ENCODE data around the gene CABP4.

Gene CABP4

GRCh38 chr11:67502328-67502979, 47.3 kb downstream of the CABP4 start:
- in situ Hi-C loops (cut with HindIII; ENCODE audit: low pct_ligation_motif_present, low pct_unique_long_range_greater_than_20kb, low sequenced_read_pairs) = no loop called here
- no peak for DNase-seq

DNA sequence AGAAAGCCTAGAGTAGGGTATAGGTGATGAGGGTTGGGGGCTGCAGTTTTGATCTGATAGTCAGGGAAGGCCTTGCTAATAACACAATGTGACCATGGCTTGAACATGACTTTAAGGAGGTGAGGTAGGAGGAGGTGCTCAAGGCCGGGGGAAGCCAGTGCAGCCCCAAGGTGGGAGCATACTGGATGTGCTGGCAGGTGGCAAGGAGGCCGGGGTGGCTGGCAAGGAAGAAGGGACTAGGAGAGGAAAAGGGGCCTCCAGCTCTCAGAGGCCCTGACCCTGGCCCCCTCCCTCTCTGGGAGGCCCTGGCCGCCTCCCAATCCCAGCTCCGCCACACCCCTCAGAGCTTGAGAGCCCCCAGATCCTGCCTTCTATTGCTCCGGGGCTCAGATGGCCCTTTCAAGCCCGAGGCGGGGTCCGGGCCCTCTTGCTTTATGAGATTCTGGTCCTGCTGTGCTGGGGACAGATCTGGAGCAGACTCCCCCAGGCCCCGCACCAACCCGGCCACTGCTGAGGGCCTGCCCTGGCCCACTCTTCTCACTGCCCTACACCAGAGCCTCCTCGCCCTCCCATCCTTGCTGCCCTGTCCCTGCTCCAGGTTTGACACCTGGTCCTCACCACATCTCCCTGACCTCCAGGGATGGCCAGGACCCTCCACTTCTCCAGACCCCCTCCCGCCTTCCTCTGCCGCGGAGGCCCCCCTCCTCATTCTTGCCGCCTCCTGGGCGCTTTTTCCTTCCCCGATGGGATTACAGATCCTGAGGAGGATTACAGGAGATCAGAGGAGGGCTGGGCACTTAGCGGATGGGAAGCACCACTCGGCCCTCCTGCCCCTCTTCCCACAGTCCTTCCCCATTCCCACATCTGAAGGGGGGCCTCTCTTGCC, 48.2 kb downstream of the CABP4 start:
- no peak for DNase-seq
- in situ Hi-C loops (cut with HindIII; ENCODE audit: low pct_ligation_motif_present, low pct_unique_long_range_greater_than_20kb, low sequenced_read_pairs) = no loop called here

GRCh38 chr11:67504005-67504949, 49.1 kb downstream of the CABP4 start:
- DNase-seq = peak; percentile 56
- in situ Hi-C loops (cut with HindIII; ENCODE audit: low pct_ligation_motif_present, low pct_unique_long_range_greater_than_20kb, low sequenced_read_pairs) = no loop called here

DNA sequence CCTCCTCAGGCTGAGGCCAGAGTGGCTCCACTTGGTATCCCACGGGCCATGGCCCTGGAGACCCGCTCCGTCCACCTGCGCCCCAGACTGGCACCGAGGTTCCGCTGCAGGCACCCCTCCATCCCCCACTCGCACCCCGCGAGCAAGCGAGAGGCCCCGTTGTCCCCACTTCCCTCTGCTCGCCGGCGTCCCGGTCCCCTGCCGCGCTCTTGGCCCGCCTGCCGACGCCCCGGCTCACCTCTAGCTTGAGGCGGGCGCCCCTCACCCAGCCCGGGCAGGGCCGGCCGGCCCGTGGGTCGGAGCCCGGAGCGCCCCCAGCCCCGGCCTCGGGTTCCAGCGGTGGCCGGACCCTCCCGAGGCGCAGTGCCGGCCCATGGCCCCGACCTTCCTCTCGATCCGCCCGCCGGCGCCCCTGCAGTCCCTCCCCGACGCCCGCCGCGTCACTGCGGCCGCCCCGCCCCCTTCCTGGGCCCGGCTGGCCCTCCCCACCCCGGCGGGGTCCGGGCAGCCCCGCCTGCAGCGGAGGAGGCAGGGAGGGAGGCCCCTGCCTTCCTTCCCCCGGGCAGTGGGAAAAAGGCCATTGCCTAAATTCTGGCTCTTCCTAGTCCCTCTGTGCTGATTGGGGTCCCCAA, 49.9 kb downstream of the CABP4 start, which contains the start of gene PITPNM1:
TSS of gene PITPNM1 (minus strand) at position 414 of the 632 bp plus-strand sequence. CDS start 1,183 bp downstream, outside the sequence.
- DNase-seq = peak; percentile 74
- in situ Hi-C loops (cut with HindIII; ENCODE audit: low pct_ligation_motif_present, low pct_unique_long_range_greater_than_20kb, low sequenced_read_pairs) = no loop called here

DNA sequence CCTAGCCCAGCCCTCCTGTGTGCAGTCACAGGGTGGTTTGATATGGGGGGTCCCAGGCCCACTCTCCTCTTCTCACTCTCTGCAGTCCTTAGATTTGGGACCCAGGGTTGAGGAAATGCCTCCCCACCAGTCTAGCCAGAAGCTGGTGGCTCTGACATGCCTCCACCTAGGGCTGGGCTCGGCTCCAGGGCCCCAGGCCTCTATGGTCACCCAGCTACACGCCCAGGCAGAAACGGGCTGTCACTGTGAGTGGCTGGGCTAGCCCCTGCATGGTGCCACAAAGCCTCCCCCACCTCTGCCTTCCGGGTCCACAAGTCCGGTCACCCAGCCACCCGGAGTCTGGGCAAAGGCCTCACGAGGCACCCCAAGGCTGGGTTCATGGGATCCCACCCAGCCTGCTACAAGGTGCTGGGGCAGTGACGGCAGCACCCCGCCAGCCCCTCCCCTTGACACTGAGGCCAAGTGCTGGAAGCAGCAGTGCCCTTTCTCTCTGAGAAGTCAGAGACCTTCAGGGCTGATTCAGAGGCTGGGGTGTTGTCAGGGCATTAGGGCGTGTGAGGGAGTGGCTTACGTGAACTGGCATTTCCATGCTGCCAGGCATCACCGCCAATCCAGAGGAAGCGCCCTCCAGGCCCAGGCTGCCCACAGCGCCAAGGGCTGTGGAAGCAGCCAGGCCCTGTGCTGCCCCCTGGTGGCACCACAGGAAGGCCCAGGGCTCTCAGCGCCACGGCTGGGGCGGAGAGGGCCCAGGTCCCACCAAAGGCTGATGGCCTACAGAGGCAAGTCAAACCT, 50.6 kb downstream of the CABP4 start:
- DNase-seq = peak; percentile 97
- in situ Hi-C loops (cut with HindIII; ENCODE audit: low pct_ligation_motif_present, low pct_unique_long_range_greater_than_20kb, low sequenced_read_pairs) = no loop called here

DNA sequence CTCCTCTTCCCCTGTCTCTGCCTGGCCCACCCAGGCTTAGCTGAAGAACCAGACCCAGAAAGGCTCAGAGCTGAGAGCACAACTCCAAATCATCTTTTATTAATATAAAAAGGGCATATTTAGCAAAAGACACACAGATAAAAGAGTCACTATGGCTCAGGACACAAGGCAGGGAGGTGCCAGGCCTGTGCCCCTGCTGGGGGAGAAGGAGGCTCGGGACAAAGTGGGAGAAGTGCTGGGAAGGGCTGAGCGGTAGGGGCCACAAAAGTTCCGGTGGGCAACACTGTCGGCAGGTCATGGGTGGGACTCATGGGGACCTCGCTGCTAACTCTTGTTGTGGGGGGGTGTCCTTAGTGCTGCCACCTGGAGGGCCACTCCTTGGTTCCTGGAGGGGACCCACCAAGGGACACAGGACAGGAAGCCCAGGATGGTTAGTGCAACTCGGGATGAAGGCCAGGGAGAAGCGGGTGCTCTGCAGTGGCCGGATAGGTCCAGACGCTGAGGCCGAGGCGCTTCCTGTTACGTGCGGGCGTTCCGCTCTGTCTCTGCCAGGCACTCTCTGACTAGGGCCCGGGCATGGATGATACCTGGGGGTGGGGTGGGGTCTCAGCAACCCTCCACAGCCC, 51.4 kb downstream of the CABP4 start:
- DNase-seq = no peak
- in situ Hi-C loops (cut with HindIII; ENCODE audit: low pct_ligation_motif_present, low pct_unique_long_range_greater_than_20kb, low sequenced_read_pairs) = no loop called here

- in situ Hi-C loops (cut with HindIII; ENCODE audit: low pct_ligation_motif_present, low pct_unique_long_range_greater_than_20kb, low sequenced_read_pairs) = no loop called here
- DNase-seq = no peak
These were observed 52.2 kb downstream of the CABP4 start for GRCh38 chr11:67507242-67507863.

DNA sequence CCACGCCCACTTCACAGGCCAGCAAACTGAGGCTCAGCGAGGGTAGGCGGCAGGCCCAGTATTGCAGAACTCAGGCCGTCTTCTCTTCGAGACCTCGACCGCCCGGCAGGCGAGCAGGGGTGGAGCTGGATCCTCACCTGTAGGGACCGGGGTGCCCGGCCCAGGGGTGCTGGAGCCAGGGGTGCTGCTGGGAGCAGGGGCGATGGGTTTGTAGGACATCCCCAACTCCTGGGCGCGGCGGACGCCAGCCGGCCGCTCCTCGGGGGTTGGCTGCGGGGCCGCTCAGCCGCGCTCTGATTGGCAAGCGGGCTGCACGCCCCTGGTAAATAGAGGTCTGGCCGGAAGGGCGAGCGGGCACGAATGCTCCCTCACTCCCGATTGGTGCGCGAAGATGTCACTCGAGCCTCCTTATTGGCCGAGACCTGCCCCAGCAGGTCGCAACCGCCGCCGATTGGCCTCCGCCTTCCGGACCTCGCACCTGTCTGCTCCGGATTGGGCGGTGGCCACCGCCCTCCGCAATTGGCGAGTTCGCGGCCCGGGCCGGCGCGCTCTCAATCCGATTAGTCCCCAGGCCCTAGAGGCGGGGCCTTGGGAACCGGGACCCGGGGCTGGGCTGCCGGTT, 52.8 kb downstream of the CABP4 start, which contains the start of gene CDK2AP2:
TSS of gene CDK2AP2 (minus strand) at position 299 of the 622 bp plus-strand sequence. CDS start at position 219, 80 bp downstream.
- in situ Hi-C loops (cut with HindIII; ENCODE audit: low pct_ligation_motif_present, low pct_unique_long_range_greater_than_20kb, low sequenced_read_pairs) = no loop called here
- DNase-seq = peak; percentile 99

GRCh38 chr11:67508486-67509121, 53.5 kb downstream of the CABP4 start:
- peak; percentile 93 for DNase-seq
- in situ Hi-C loops (cut with HindIII; ENCODE audit: low pct_ligation_motif_present, low pct_unique_long_range_greater_than_20kb, low sequenced_read_pairs) = no loop called here

DNA sequence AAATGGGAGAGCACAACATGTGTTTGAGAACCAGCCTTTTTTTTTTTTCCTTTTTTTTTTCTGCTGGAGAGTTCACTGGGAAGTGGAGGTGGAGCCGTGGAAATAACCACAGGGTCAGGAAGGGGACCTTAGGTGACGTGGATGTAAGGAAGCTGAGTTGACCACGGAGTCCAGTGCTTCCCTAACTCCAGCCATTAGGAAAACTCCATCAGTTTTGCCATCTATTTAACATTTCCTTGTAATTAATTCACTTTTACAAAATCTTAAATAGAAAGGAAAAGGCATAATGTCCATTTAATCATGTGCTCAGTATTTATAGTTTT, 54.8 kb downstream of the CABP4 start:
- in situ Hi-C loops (cut with HindIII; ENCODE audit: low pct_ligation_motif_present, low pct_unique_long_range_greater_than_20kb, low sequenced_read_pairs) = no loop called here
- no peak for DNase-seq
